GM19395 (cell line): ENCODE measurements around the gene DHX57.
"Not testable (repeated sequence)": the region's sequence is repeated elsewhere in the genome, so short reads cannot be mapped to it uniquely, and the experiment has no call there.

ENCODE experiments used
- ATAC-seq: cut with Tn5 transposase; IDR thresholded peaks from one replicate; pipeline ENCODE4 v1.9.1; 2021; ENCODE audit warnings: mild to moderate bottlenecking, moderate library complexity; ENCODE audit not compliant: unreplicated experiment

Gene DHX57

GRCh38 chr2:38866773-38867443 lies 8.8 kb downstream of the DHX57 start:
- ATAC-seq = no peak

- no peak for ATAC-seq
Observed at GRCh38 chr2:38863061-38863695, 12.6 kb downstream of the DHX57 start.

GRCh38 chr2:38862476-38862875 lies 13.3 kb downstream of the DHX57 start:
- no peak for ATAC-seq

- no peak for ATAC-seq
Observed at GRCh38 chr2:38856165-38856564, 19.6 kb downstream of the DHX57 start.

GRCh38 chr2:38850045-38850444 lies 25.7 kb downstream of the DHX57 start:
- ATAC-seq = peak; percentile 98

- ATAC-seq = peak; percentile 21
Observed at GRCh38 chr2:38836791-38837190, 38.9 kb downstream of the DHX57 start.

GRCh38 chr2:38835990-38836389 lies 39.7 kb downstream of the DHX57 start:
- peak; percentile 94 for ATAC-seq

GRCh38 chr2:38835015-38835601 lies 40.6 kb downstream of the DHX57 start:
- ATAC-seq = no peak

GRCh38 chr2:38830526-38831159 lies 45.1 kb downstream of the DHX57 start:
- ATAC-seq = no peak

- no peak for ATAC-seq
Observed at GRCh38 chr2:38829971-38830370, 45.8 kb downstream of the DHX57 start.

GRCh38 chr2:38828460-38828859 lies 47.3 kb downstream of the DHX57 start:
- no peak for ATAC-seq

- ATAC-seq = not testable (repeated sequence)
Observed at GRCh38 chr2:38827539-38828145, 48.1 kb downstream of the DHX57 start.

- no peak for ATAC-seq
Observed at GRCh38 chr2:38825956-38826355, 49.8 kb downstream of the DHX57 start.

- ATAC-seq = no peak
Observed at GRCh38 chr2:38824906-38825305, 50.8 kb downstream of the DHX57 start.

GRCh38 chr2:38823386-38823785 lies 52.3 kb downstream of the DHX57 start:
- ATAC-seq = no peak

- ATAC-seq = no peak
Observed at GRCh38 chr2:38818565-38818964, 57.2 kb downstream of the DHX57 start.

- no peak for ATAC-seq
Observed at GRCh38 chr2:38815936-38816335, 59.8 kb downstream of the DHX57 start.

GRCh38 chr2:38810488-38810887 lies 65.2 kb downstream of the DHX57 start:
- ATAC-seq = no peak

- ATAC-seq = no peak
Observed at GRCh38 chr2:38808677-38809076, 67.1 kb downstream of the DHX57 start.

GRCh38 chr2:38806733-38807059 lies 69.0 kb downstream of the DHX57 start:
- no peak for ATAC-seq

- ATAC-seq = no peak
Observed at GRCh38 chr2:38806015-38806732, 69.6 kb downstream of the DHX57 start.
